Heart left ventricle (tissue), 16 donors: Measurements from ENCODE around the gene FUBP3. TPM values are rescaled to one million over a fixed set of nuclear protein-coding genes. Genes with fewer than 3 reads are reported as not detected.
"Not testable (repeated sequence)": the region's sequence is repeated elsewhere in the genome, so short reads cannot be mapped to it uniquely, and the experiment has no call there.

Experiments
- ATAC-seq, 4 donors: fragments of 200-7000 bp; cut with Tn5 transposase; one replicate each; pipeline ENCODE4 v1.9.1; 2020 to 2022; ENCODE audit warnings: moderate library complexity in 4 of 4, mild to moderate bottlenecking in 3 of 4, moderate number of reproducible peaks in 1 of 4
- DNase-seq, 5 donors: peaks; one replicate each; pipeline ENCODE4 v3.0.0-alpha.2; 2020
- H3K27ac ChIP-seq, 12 donors: fragments of 200-600 bp; sonication (generic) in 4 of 12; one replicate each; pipeline versions ENCODE4 v1.5.0 to v1.8.0; 2016 to 2022; ENCODE audit warnings: mild to moderate bottlenecking in 2 of 12
- H3K27me3 ChIP-seq, 9 donors: fragments of 200-600 bp; sonication (generic) in 2 of 9; one replicate each; pipeline versions ENCODE4 v1.5.1 to v1.8.0; 2016 to 2022; ENCODE audit warnings: mild to moderate bottlenecking in 3 of 9
- H3K36me3 ChIP-seq, 9 donors: fragments of 200-600 bp; sonication (generic) in 2 of 9; one replicate each; pipeline versions ENCODE4 v1.5.0 to v1.8.0; 2018 to 2022; ENCODE audit warnings: mild to moderate bottlenecking in 2 of 9
- H3K4me1 ChIP-seq, 12 donors: fragments of 200-600 bp; sonication (generic) in 4 of 12; one replicate each; pipeline versions ENCODE4 v1.5.0 to v1.8.0; 2016 to 2022; ENCODE audit warnings: mild to moderate bottlenecking in 3 of 12
- H3K4me3 ChIP-seq, 12 donors: fragments of 200-600 bp; sonication (generic) in 4 of 12; one replicate each; pipeline versions ENCODE4 v1.5.0 to v1.8.0; 2017 to 2022; ENCODE audit warnings: mild to moderate bottlenecking in 9 of 12, moderate library complexity in 4 of 12
- H3K9me3 ChIP-seq, 12 donors: fragments of 200-600 bp; sonication (generic) in 4 of 12; one replicate each; pipeline versions ENCODE4 v1.5.0 to v1.8.0; 2016 to 2022; ENCODE audit warnings: mild to moderate bottlenecking in 1 of 12
- POLR2A ChIP-seq, 2 donors: fragments of 450-650 bp; IDR thresholded peaks; one replicate each; pipeline ENCODE4 v1.6.1; 2017; ENCODE audit warnings: antibody characterized with exemption in 2 of 2, mild to moderate bottlenecking in 2 of 2, moderate library complexity in 2 of 2
- WGBS, 4 donors: extraction: QIAGEN DNeasy Blood & Tissue Kit in 2 of 4; methylation state at CpG; one replicate each; pipeline versions ENCODE4 v1.1.5 to v1.1.7; 2013 to 2018; 5-methylcytosine and 5-hydroxymethylcytosine counted together
- intact Hi-C, 10 donors: fragments of 100-400 bp; cut with DNase I; formaldehyde crosslinking; loops; one replicate each; pipeline versions ENCODE4 v1.11.1 to v1.14.2; 2022
- polyA plus RNA-seq, 2 donors: library from polyadenylated mRNA; stranded (reverse); fragments of 200-250 nt; gene quantifications; one replicate each; pipeline ENCODE4 v1.2.3, GENCODE V29; 2013
- total RNA-seq, 9 donors: library from RNA; depleted of rRNA in 2 of 9; stranded (reverse); fragments of >200 nt in 2 of 9; fragmentation: NEBNext Ultra II Directional in 3 of 9; extraction: Animal tissue kit (Norgen Biotek cat#: 25700) in 3 of 9; gene quantifications; one replicate each; pipeline versions ENCODE4 v1.1.0 to v1.2.4, GENCODE V29; 2016 to 2023
- TF ChIP-seq, protein P1 (sequence below), 12 donors: fragments of 200-600 bp; sonication (generic) in 4 of 12; IDR thresholded peaks; one replicate each; pipeline versions ENCODE4 v1.5.0 to v1.8.0; 2018 to 2022; ENCODE audit warnings: antibody characterized with exemption in 12 of 12, mild to moderate bottlenecking in 5 of 12
- donor health status: ischemic (EF 13 %, LVEDD 7.1; RV severe dilation, severe dysfunction).
- donor health status: healthy with polysubstance abuse.
- donor health status: DM: no; HTN: yes; CAD: no.
- donor health status: DM: no; HTN: no; CAD: no.
- donor health status: ischemic (EF 25% LVEDD 6.9; RV normal size, moderate dysfunction).
- donor health status: ischemic (EF 25% LVEDD 5.7; RV mildly dilated, moderate dysfunction).
- donor health status: healthy.
- donor health status: DM: yes; HTN: yes; CAD: no.
- donor health status: ischemic (EF 35%, LVEDD 5.7; RV mildly dilated, moderate dysfunction).
- donor health status: nonischemic (EF 11% LVEDD 7.7; RV severe dilation, severe dysfunction).
- donor health status: DM: yes; HTN: yes; CAD: no.
- donor health status: PGD.
- donor health status: ischemic (EF 29% LVEDD 5.4; RV normal size, mild dysfunction).
- donor health status: nonischemic (EF 23%, LVEDD 6.1; RV moderate dilation, normal function).

Gene FUBP3
- total and polyA plus RNA-seq, 11 donors = 14.4 to 39.5 (median 24.8) TPM

DNA sequence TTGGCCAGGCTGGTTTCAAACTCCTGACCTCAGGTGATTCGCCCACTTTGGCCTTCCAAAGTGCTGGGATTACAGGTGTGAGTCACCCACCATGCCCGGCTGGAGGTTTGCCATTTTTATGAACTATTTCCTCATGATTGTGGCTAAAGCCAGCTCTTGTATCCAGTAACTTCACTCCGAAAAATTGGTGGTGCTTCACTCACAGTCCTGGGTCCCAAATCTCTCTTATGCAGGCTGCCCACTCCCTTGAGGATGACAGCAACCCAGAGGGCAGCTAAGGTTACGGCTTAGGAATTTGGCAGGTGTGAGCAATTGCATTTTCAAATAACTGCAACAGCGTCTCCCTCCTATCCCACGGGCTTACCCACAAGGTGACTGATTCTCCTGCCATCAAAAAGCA lies 23.4 kb upstream of the FUBP3 start:
- no peak for ATAC-seq
- no peak for DNase-seq
- intact Hi-C loops = loop anchor here in 1 of 10 donors (10.0 kb wide), 1 partner anchor 471 kb away; no protein-coding TSS in a partner anchor
- Histone ChIP-seq H3K27me3 (peaks cover 0 to 8% (median 0%) of the 10 kb centered on the region in 9 donors), H3K36me3 (no peaks in the 10 kb centered on the region), H3K27ac (no peak overlapping the region), H3K4me3 (no peak overlapping the region), H3K9me3 (peaks cover 0 to 6% (median 0%) of the 10 kb centered on the region in 12 donors), H3K4me1 (no peaks in the 10 kb centered on the region)
- no peak for TF ChIP-seq POLR2A (IDR thresholded peaks at IDR 0.05)
- TF ChIP-seq, protein P1, sequence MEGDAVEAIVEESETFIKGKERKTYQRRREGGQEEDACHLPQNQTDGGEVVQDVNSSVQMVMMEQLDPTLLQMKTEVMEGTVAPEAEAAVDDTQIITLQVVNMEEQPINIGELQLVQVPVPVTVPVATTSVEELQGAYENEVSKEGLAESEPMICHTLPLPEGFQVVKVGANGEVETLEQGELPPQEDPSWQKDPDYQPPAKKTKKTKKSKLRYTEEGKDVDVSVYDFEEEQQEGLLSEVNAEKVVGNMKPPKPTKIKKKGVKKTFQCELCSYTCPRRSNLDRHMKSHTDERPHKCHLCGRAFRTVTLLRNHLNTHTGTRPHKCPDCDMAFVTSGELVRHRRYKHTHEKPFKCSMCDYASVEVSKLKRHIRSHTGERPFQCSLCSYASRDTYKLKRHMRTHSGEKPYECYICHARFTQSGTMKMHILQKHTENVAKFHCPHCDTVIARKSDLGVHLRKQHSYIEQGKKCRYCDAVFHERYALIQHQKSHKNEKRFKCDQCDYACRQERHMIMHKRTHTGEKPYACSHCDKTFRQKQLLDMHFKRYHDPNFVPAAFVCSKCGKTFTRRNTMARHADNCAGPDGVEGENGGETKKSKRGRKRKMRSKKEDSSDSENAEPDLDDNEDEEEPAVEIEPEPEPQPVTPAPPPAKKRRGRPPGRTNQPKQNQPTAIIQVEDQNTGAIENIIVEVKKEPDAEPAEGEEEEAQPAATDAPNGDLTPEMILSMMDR (IDR thresholded peaks at IDR 0.05) = no peak
- WGBS, 4 donors = 63 to 68% (median 67%) methylated on average over 6 of the region's 6 CpGs

DNA sequence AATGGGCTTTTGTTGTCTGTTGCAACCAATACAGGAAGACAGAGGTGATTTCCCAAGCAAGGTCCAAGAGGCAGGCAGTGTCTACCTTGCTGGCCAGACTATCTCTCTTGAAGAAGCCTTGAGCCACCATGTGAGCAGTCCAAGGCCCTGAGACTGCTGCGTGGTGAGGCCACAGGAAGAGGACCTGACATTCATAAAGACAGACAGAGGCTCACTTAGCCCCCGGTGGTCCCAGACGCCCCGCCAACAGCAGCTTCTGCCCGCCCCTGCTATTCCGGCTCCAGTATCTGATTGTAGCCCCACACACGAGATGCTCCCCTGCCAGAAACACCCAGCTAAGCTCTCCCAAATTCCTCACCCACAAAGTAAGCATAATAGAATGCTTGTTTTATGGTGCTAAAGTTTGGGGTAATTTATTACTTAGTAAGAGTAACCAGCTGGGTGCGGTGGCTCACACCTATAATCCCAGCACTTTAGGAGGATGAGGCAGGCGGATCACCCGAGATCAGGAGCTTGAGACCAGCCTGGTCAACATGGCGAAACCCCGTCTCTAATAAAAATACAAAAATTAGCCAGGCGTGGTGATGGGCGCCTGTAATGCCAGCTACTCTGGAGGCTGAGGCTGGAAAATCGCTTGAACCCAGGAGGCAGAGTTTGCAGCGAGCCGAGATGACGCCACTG lies 22.8 kb upstream of the FUBP3 start:
- no peak for ATAC-seq

DNA sequence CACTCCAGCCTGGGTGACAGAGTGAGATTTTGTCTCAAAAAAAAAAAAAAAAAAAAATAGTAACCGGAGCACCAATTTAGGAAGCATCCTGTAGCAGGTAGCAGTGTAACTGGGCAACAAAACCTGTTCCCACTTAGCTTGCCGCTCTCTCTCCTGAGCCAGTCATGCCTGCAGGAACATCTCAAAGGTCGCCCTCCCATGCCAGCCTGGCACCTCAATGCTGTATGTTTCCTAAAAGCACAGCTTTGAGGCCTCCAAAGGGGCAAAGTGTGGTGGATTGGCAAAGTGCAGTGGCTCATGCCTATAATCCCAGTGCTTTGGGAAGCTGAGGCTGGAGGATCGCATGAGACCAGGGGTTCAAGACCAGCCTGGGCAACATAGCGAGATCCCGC lies 22.3 kb upstream of the FUBP3 start:
- Histone ChIP-seq H3K9me3 (peaks cover 0 to 6% (median 0%) of the 10 kb centered on the region in 12 donors), H3K36me3 (no peaks in the 10 kb centered on the region), H3K27ac (no peak overlapping the region), H3K4me3 (no peak overlapping the region), H3K4me1 (no peaks in the 10 kb centered on the region), H3K27me3 (peaks cover 0 to 8% (median 0%) of the 10 kb centered on the region in 9 donors)
- WGBS, 4 donors = 89 to 94% (median 93%) methylated on average over 6 of the region's 6 CpGs
- no peak for TF ChIP-seq POLR2A (IDR thresholded peaks at IDR 0.05)
- TF ChIP-seq, protein P1 (IDR thresholded peaks at IDR 0.05) = no peak
- ATAC-seq (no peak), DNase-seq (no peak)
- intact Hi-C loops = loop anchor here in 1 of 10 donors (10.0 kb wide), 1 partner anchor 472 kb away; no protein-coding TSS in a partner anchor

More for the DNA sequence above, 22.8 kb upstream of the FUBP3 start:
- no peak for DNase-seq
- peaks cover 0 to 8% (median 0%) of the 10 kb centered on the region in 9 donors for H3K27me3 ChIP-seq
- no peak overlapping the region for H3K4me3 ChIP-seq
- H3K9me3 ChIP-seq = peaks cover 0 to 6% (median 0%) of the 10 kb centered on the region in 12 donors
- no peaks in the 10 kb centered on the region for H3K4me1 ChIP-seq
- 75 to 84% (median 79%) methylated on average over 18 of the region's 18 CpGs for whole genome bisulfite sequencing, 4 donors
- no peak for TF ChIP-seq POLR2A (IDR thresholded peaks at IDR 0.05)
- TF ChIP-seq, protein P1 (IDR thresholded peaks at IDR 0.05) = no peak
- H3K36me3 ChIP-seq = no peaks in the 10 kb centered on the region
- intact Hi-C loops = loop anchor here in 1 of 10 donors (10.0 kb wide), 1 partner anchor 472 kb away; no protein-coding TSS in a partner anchor
- H3K27ac ChIP-seq = no peak overlapping the region

DNA sequence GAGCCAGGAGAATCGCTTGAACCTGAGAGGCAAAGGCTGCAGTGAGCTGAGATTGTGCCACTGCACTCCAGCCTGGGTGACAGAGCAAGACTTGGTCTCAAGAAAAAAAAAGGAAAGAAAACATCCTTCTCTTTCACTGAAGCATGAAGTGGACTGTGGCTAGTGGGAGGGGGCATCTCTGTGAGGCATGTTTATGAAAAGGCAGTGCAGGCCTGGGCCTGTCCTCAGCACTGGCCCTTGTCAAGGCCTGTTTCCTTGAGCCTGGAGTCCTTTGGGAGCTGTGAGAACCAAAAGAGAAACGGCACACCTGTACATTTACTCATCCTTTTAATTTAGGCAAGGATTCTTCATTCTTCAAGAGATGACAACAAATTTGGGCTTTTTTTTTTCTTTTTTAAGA lies 18.3 kb upstream of the FUBP3 start:
- ATAC-seq (no peak), DNase-seq (no peak)
- H3K36me3 ChIP-seq = no peaks in the 10 kb centered on the region
- no peaks in the 10 kb centered on the region for H3K4me1 ChIP-seq
- H3K4me3 ChIP-seq = no peak overlapping the region
- H3K27me3 ChIP-seq = no peaks in the 10 kb centered on the region
- no peak overlapping the region for H3K27ac ChIP-seq
- TF ChIP-seq, protein P1 (IDR thresholded peaks at IDR 0.05) = no peak
- no peak for TF ChIP-seq POLR2A (IDR thresholded peaks at IDR 0.05)
- intact Hi-C loops = no loop called here
- WGBS, 4 donors = 74 to 88% (median 82%) methylated on average over 2 of the region's 2 CpGs
- H3K9me3 ChIP-seq = no peaks in the 10 kb centered on the region

DNA sequence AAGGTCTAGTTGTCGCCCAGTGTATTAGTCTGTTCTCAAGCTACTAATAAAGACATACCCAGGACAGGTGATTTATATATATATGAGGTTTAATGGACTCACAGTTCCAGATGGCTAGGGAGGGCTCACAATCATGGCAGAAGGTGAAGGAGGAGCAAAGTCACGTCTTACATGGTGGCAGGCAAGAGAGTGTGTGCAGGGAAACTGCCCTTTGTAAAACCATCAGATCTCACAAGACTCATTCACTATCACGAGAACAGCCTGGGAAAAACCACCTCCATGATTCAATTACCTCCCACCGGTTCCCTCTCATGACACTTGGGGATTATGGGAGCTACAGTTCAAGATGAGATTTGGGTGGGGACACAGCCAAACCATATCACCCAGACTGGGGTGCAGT lies 16.9 kb upstream of the FUBP3 start:
- H3K27me3 ChIP-seq, intact Hi-C loops, H3K36me3 ChIP-seq, ATAC-seq, H3K4me1 ChIP-seq, DNase-seq, H3K9me3 ChIP-seq, H3K27ac ChIP-seq, H3K4me3 ChIP-seq: not testable (repeated sequence)
- 78 to 90% (median 88%) methylated on average over 4 of the region's 4 CpGs for WGBS, 4 donors
